Mesothelial cell of epicardium (in vitro differentiated cells): Measurements from ENCODE around the gene ARL3. TPM values are rescaled to one million over a fixed set of nuclear protein-coding genes. Genes with fewer than 3 reads are reported as not detected.
"Not testable (repeated sequence)": the region's sequence is repeated elsewhere in the genome, so short reads cannot be mapped to it uniquely, and the experiment has no call there.

ENCODE experiments used
- DNase-seq, 2 experiments: peaks; one replicate each; pipeline ENCODE4 v3.0.0; 2021; ENCODE audit warnings: low spot score in 2 of 2; ENCODE audit not compliant: unreplicated experiment in 2 of 2
- H3K27ac Mint-ChIP-seq: 2 replicates; pipeline ENCODE4 v1.8.0; 2021; ENCODE audit warnings: mixed read lengths
- H3K27me3 Mint-ChIP-seq: 2 replicates; pipeline ENCODE4 v1.8.0; 2021; ENCODE audit warnings: low read depth, mixed read lengths
- H3K36me3 Mint-ChIP-seq: 2 replicates; pipeline ENCODE4 v1.8.0; 2021; ENCODE audit warnings: mixed read lengths
- H3K4me1 Mint-ChIP-seq: 2 replicates; pipeline ENCODE4 v1.8.0; 2021; ENCODE audit warnings: mixed read lengths
- H3K4me3 Mint-ChIP-seq: 2 replicates; pipeline ENCODE4 v1.8.0; 2021; ENCODE audit warnings: mild to moderate bottlenecking, moderate library complexity, mixed read lengths
- H3K9me3 Mint-ChIP-seq: 2 replicates; pipeline ENCODE4 v1.8.0; 2021; ENCODE audit warnings: mixed read lengths
- CTCF ChIP-seq: fragments of 200-600 bp; sonication (generic); IDR thresholded peaks from one replicate; pipeline ENCODE4 v1.5.0; 2021; ENCODE audit warnings: antibody characterized with exemption; ENCODE audit not compliant: unreplicated experiment
- total RNA-seq: library from RNA; stranded (reverse); gene quantifications from 3 replicates; pipeline ENCODE4 v1.2.1, GENCODE V29; 2021

Gene ARL3
- total RNA-seq, 1 donor from 2014 or later, result 13.9 TPM

DNA sequence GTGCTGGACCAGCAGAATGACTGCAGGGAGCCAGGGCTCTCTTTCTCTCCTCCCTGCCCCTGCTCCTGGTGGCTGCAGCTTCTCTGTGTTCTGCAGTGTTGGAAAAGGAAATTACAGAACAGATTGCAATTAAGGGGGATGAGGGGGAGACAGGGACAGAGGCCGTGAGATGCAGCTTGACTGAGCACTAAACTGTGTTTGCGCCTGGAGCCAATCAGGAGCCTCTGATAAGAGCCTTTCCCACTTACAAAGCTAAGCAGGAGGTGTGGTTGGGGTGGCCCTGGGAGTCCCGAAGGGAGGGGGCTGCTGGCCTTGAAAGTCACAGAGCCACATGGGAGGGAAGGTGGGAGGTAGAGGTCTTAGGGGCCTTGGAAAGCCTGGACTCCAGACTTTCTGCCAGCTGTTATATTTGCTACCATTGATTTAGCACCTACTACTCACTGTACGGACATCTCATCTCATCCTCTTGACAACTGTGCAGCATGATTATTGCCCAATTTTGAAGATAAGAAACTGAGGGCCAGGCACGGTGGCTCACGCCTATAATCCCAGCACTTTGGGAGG, 43.2 kb downstream of the ARL3 start:
- Mint-ChIP-seq H3K36me3 (no peaks in the 10 kb centered on the region), H3K4me3 (no peak overlapping the region), H3K27me3 (no peaks in the 10 kb centered on the region), H3K4me1 (peaks cover 42% of the 10 kb centered on the region), H3K27ac (peak overlapping the region; percentile 30), H3K9me3 (no peaks in the 10 kb centered on the region)
- DNase-seq, result no peak
- no peak for TF ChIP-seq CTCF

- Mint-ChIP-seq H3K4me3 (no peak overlapping the region), H3K27ac (no peak overlapping the region), H3K36me3 (no peaks in the 10 kb centered on the region), H3K27me3 (no peaks in the 10 kb centered on the region), H3K4me1 (peaks cover 34% of the 10 kb centered on the region), H3K9me3 (no peaks in the 10 kb centered on the region)
- TF ChIP-seq CTCF, result no peak
- DNase-seq, result no peak
Observed at GRCh38 chr10:102670065-102670670, 44.0 kb downstream of the ARL3 start.

- H3K4me3 Mint-ChIP-seq, result no peak overlapping the region
- TF ChIP-seq CTCF, result no peak
- no peaks in the 10 kb centered on the region for H3K36me3 Mint-ChIP-seq
- peaks cover 27% of the 10 kb centered on the region for H3K4me1 Mint-ChIP-seq
- H3K27me3 Mint-ChIP-seq, result no peaks in the 10 kb centered on the region
- H3K9me3 Mint-ChIP-seq, result no peaks in the 10 kb centered on the region
- H3K27ac Mint-ChIP-seq, result no peak overlapping the region
- DNase-seq, result no peak
Observed at GRCh38 chr10:102669206-102670064, 44.8 kb downstream of the ARL3 start.

- Mint-ChIP-seq H3K9me3 (no peaks in the 10 kb centered on the region), H3K27me3 (no peaks in the 10 kb centered on the region), H3K36me3 (no peaks in the 10 kb centered on the region), H3K27ac (no peak overlapping the region), H3K4me1 (peaks cover 17% of the 10 kb centered on the region), H3K4me3 (no peak overlapping the region)
- DNase-seq, result no peak
- no peak for TF ChIP-seq CTCF
Observed at GRCh38 chr10:102668326-102669107, 45.7 kb downstream of the ARL3 start.

- not testable (repeated sequence) for DNase-seq, H3K27ac Mint-ChIP-seq, H3K9me3 Mint-ChIP-seq, H3K4me1 Mint-ChIP-seq, H3K36me3 Mint-ChIP-seq, H3K4me3 Mint-ChIP-seq, H3K27me3 Mint-ChIP-seq
Observed at GRCh38 chr10:102667411-102667810, 46.8 kb downstream of the ARL3 start.
